ENCODE measurements around the gene MRPL23.
"Not testable (repeated sequence)": the region's sequence is repeated elsewhere in the genome, so short reads cannot be mapped to it uniquely, and the experiment has no call there.

MRPL23 gene

DNA sequence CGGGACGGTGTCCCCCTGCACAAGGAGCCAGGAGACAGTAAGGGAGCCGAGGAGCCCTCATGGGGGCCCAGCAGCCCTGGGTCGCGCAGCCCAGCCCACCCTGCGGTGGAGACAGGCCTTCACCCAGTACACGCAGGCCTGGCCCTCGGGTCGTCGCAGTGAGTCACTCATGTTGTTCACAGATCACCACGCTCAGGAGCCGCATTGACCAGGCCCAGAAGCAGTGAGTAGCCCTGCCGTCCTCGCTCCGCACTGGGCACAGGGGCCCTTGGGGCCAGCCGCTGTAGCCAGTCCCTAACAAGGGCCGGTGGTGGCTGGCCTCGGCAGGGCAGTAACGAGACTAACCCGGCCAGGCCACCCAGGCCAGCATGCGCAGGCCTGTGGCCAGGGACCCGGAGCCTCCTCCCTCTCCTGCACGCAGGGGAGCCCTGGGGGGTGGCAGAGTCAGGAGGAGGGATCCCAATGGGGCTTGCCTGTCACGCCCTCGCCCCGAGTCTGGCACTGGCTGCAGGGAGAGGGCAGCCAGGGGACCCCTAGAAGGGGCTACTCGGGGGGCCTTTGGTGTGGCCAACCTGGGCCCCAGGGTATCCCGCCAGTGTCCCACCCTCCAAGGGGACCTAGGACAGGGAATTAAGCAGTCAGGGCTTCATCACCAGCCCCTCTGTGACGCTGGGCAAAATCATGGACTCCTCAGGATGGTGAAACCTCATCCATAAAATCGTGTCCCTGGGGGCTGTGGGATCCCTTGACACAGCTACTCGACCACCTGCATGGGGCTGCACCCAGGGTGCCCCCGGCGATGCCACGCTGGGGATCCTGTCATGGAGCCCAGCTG lies 10.1 kb upstream of the MRPL23 start:
- DNase-seq (ENCODE audit: low spot score) = no peak
- TF ChIP-seq, protein P1, sequence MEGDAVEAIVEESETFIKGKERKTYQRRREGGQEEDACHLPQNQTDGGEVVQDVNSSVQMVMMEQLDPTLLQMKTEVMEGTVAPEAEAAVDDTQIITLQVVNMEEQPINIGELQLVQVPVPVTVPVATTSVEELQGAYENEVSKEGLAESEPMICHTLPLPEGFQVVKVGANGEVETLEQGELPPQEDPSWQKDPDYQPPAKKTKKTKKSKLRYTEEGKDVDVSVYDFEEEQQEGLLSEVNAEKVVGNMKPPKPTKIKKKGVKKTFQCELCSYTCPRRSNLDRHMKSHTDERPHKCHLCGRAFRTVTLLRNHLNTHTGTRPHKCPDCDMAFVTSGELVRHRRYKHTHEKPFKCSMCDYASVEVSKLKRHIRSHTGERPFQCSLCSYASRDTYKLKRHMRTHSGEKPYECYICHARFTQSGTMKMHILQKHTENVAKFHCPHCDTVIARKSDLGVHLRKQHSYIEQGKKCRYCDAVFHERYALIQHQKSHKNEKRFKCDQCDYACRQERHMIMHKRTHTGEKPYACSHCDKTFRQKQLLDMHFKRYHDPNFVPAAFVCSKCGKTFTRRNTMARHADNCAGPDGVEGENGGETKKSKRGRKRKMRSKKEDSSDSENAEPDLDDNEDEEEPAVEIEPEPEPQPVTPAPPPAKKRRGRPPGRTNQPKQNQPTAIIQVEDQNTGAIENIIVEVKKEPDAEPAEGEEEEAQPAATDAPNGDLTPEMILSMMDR (IDR thresholded peaks at IDR 0.05; ENCODE audit: extremely low read depth, missing control alignments) = no peak

GRCh38 chr11:1937616-1938342 lies 9.4 kb upstream of the MRPL23 start:
- TF ChIP-seq, protein P1 (IDR thresholded peaks at IDR 0.05; ENCODE audit: extremely low read depth, missing control alignments) = no peak
- peak; percentile 32 for DNase-seq (ENCODE audit: low spot score)

GRCh38 chr11:1938343-1939005 lies 8.7 kb upstream of the MRPL23 start:
- TF ChIP-seq, protein P1 (IDR thresholded peaks at IDR 0.05; ENCODE audit: extremely low read depth, missing control alignments) = no peak
- DNase-seq (ENCODE audit: low spot score) = no peak

DNA sequence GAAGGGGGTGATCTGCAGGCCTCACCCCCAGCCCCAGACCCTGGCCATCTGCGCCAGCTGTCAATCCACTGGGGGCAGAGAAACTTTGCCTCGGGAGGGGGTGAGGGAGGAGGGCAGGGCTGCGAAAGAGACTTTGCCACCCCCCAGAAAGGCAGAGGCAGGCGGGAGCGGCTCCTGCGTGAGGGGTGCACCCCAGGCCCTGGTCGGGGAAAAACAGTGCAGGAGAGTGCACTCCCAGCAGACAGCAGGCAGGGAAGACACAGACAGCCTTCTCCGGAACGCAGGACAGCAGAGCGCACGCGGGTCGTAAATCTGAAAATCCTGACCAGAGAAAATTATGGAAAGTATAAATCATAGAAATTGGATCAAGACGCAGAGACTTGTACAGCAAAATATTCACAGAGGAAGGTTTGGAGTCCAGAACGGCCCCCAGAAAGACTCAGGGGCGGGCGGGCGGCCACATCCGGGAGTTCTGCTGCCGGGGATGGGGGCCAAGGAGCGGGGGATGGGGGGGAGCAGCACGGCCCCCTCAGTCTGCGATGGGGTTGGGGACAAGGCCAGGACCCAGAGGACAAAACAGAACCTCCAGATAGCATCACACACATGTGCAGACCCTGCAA lies 8.0 kb upstream of the MRPL23 start:
- TF ChIP-seq, protein P1 (IDR thresholded peaks at IDR 0.05; ENCODE audit: extremely low read depth, missing control alignments) = no peak
- DNase-seq (ENCODE audit: low spot score) = peak; percentile 51

DNA sequence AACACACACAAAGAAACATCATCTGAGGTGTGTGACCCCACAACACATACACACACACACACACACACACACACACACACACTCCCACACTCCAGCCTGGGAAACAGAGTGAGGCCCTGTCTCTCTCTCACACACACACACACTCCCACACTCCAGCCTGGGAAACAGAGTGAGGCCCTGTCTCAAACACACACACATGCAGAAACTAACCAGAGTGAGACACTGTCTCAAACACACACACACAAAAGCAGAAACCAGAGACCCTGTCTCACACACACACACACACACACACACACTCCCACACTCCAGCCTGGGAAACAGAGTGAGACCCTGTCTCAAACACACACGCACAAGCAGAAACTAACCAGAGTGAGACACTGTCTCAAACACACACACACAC lies 7.3 kb upstream of the MRPL23 start:
- DNase-seq (ENCODE audit: low spot score) = not testable (repeated sequence)

GRCh38 chr11:1942558-1943260 lies 4.4 kb upstream of the MRPL23 start:
- TF ChIP-seq, protein P1 (IDR thresholded peaks at IDR 0.05; ENCODE audit: extremely low read depth, missing control alignments) = no peak
- no peak for DNase-seq (ENCODE audit: low spot score)

DNA sequence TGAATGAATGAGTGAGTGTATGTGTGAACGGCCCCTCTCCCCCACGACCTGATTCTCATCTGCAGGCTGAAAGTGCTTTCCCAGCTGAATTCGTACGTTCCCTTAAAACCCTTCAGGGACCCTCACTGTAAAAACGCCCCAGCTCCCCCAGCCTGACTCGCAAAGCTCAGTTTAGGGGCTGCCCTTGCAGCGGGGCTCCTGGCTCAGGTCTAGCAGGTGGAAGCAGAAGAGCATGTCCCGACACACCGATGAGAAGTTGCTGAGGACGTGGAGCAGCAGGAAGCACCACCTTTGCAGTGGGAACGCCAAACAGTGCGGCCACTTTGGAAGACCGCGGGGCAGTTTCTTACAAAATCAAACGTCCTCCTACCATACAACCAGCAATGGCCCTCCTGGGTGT lies 3.6 kb upstream of the MRPL23 start:
- DNase-seq (ENCODE audit: low spot score) = no peak
- TF ChIP-seq, protein P1 (IDR thresholded peaks at IDR 0.05; ENCODE audit: extremely low read depth, missing control alignments) = no peak

Data from GM20000 (cell line).